D341Med (cell line): ENCODE data around the gene UNC13B.
"Not testable (repeated sequence)": the region's sequence is repeated elsewhere in the genome, so short reads cannot be mapped to it uniquely, and the experiment has no call there.

Source experiments
- DNase-seq: peaks from one replicate; pipeline ENCODE4 v3.0.0; 2012; ENCODE audit warnings: low spot score

Gene UNC13B

GRCh38 chr9:35380039-35380438, 218.2 kb downstream of the UNC13B start:
- DNase-seq = no peak

GRCh38 chr9:35380619-35381018, 218.8 kb downstream of the UNC13B start:
- no peak for DNase-seq

GRCh38 chr9:35385042-35385441, 223.2 kb downstream of the UNC13B start:
- DNase-seq = no peak

- DNase-seq = no peak
Observed at GRCh38 chr9:35395076-35395705, 233.4 kb downstream of the UNC13B start.

GRCh38 chr9:35395706-35396101, 233.9 kb downstream of the UNC13B start:
- DNase-seq = no peak

- no peak for DNase-seq
Observed at GRCh38 chr9:35396560-35397215, 234.9 kb downstream of the UNC13B start.

GRCh38 chr9:35397216-35397698, 235.4 kb downstream of the UNC13B start:
- DNase-seq = no peak

GRCh38 chr9:35397923-35398322, 236.1 kb downstream of the UNC13B start:
- no peak for DNase-seq

- DNase-seq = no peak
Observed at GRCh38 chr9:35398651-35399335, 237.0 kb downstream of the UNC13B start.

- no peak for DNase-seq
Observed at GRCh38 chr9:35404865-35405264, 243.1 kb downstream of the UNC13B start.

GRCh38 chr9:35406183-35406959, 244.6 kb downstream of the UNC13B start:
- DNase-seq = peak; percentile 8

GRCh38 chr9:35407846-35408245, 246.0 kb downstream of the UNC13B start:
- DNase-seq = no peak

- DNase-seq = not testable (repeated sequence)
Observed at GRCh38 chr9:35409434-35409833, 247.6 kb downstream of the UNC13B start.

- DNase-seq = no peak
Observed at GRCh38 chr9:35414889-35415288, 253.1 kb downstream of the UNC13B start.

- DNase-seq = no peak
Observed at GRCh38 chr9:35415402-35416097, 253.7 kb downstream of the UNC13B start.

- no peak for DNase-seq
Observed at GRCh38 chr9:35416098-35416427, 254.3 kb downstream of the UNC13B start.

GRCh38 chr9:35422346-35422745, 260.5 kb downstream of the UNC13B start:
- no peak for DNase-seq

GRCh38 chr9:35422753-35423152, 260.9 kb downstream of the UNC13B start:
- DNase-seq = no peak

- DNase-seq = no peak
Observed at GRCh38 chr9:35423499-35423898, 261.7 kb downstream of the UNC13B start.

GRCh38 chr9:35424356-35425352, 262.8 kb downstream of the UNC13B start:
- peak; percentile 57 for DNase-seq

- DNase-seq = no peak
Observed at GRCh38 chr9:35426627-35427026, 264.8 kb downstream of the UNC13B start.
